GM12865 (cell line): ENCODE measurements around the gene NREP.

ENCODE experiments used
- DNase-seq: peaks from one replicate; pipeline ENCODE4 v3.0.0; 2010; ENCODE audit warnings: low read depth
- H3K4me3 ChIP-seq: 2 replicates; pipeline ENCODE4 v1.5.1; 2011; ENCODE audit warnings: mild to moderate bottlenecking, low read depth, low read length, control low read depth
- CTCF ChIP-seq: IDR thresholded peaks from 2 replicates; pipeline ENCODE4 v1.5.1; 2011; ENCODE audit warnings: low read length, control low read depth, low read depth, inconsistent platforms; ENCODE audit not compliant: insufficient read depth; ENCODE audit errors: missing control alignments

The NREP gene

GRCh38 chr5:111755345-111755941 is 1.6 kb downstream of the NREP start:
- peak; percentile 13 for DNase-seq
- peak overlapping the region; percentile 96 for H3K4me3 ChIP-seq

DNA sequence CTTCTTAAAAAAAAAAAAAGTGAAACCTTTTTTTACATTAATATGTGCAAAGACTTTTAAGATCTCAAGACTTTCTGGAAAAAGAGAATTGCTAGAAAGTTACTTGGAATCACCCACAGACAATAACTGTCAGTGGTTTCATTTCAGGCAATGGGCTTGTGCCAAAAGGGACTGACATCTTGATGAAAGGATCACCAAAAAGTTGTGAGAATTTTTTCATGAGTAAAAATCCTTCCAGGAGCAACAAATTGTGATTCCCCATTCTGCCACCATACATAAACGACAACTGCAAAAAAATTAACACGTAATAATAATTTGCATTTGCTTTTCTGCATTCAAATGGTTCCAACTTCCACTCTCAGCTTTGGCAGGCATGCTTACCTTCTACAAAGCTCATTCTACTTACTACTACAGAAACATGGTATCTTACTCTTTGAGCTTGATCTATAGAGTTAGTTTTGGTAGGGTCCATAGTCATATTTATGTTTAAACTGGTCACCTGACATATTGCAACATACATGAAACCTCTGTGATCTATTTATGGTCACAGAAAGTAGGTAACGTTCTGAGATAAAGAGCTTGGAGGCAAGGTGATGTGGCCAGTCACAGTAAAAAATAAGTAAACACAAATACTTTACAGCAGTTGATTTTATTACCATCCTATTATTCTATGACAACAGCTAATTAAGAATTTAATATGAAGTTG is 3.0 kb downstream of the NREP start:
- H3K4me3 ChIP-seq, result no peak overlapping the region
- no peak for TF ChIP-seq CTCF
- no peak for DNase-seq

More at GRCh38 chr5:111755345-111755941, 1.6 kb downstream of the NREP start:
- TF ChIP-seq CTCF, result no peak

DNA sequence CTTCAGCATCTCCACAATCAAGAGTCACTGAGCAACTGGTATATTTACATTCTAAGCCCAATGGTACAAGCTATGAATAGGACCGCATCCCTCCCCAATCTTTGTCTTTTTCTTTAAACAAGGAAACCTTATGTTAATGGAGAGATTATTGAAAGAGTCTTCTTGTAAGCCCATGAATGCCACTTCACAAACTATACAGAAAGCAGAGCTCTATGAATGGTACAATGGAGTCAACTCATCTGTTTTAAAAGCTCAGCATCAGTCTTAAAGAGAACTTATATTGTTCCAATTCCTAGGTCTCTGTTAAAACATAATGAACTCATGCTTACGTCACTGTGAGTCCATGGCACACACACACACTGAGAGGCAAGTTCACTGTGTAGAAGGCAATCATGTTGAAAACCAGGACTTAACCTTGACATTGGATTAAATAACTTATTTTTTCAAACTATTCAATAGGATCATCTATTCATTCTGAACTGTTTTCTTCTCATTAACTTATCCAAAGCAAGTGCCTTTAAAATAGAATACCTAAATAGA is 4.5 kb downstream of the NREP start:
- no peak for TF ChIP-seq CTCF
- no peak for DNase-seq
- H3K4me3 ChIP-seq, result no peak overlapping the region

GRCh38 chr5:111749303-111750026 is 7.5 kb downstream of the NREP start:
- TF ChIP-seq CTCF, result no peak
- no peak overlapping the region for H3K4me3 ChIP-seq
- no peak for DNase-seq

GRCh38 chr5:111748304-111748763 is 8.7 kb downstream of the NREP start:
- DNase-seq, result peak; percentile 20
- no peak overlapping the region for H3K4me3 ChIP-seq
- no peak for TF ChIP-seq CTCF

GRCh38 chr5:111747337-111747736 is 9.7 kb downstream of the NREP start:
- no peak for DNase-seq
- no peak for TF ChIP-seq CTCF
- H3K4me3 ChIP-seq, result no peak overlapping the region
